Adrenal gland (tissue), 12 donors: ENCODE data around the gene NEK8. TPM values are rescaled to one million over a fixed set of nuclear protein-coding genes. Genes with fewer than 3 reads are reported as not detected.

Source experiments
- DNase-seq, 7 donors: peaks; one replicate each; pipeline ENCODE4 v3.0.0-alpha.2; 2019 to 2020
- H3K27ac ChIP-seq, 5 donors: fragments of 200-600 bp; sonication (generic) in 4 of 5; 1 replicate in 3 of 5; 2 replicates in 2 of 5; pipeline versions ENCODE4 v1.5.1 to v1.8.0; 2016 to 2020; ENCODE audit warnings: mild to moderate bottlenecking in 1 of 5
- H3K27me3 ChIP-seq: fragments of 200-600 bp; 2 replicates; pipeline ENCODE4 v1.8.0; 2021
- H3K36me3 ChIP-seq, 2 donors: fragments of 200-600 bp; replicated peaks in 1 of 2; 1 replicate in 1 of 2; 2 replicates in 1 of 2; pipeline versions ENCODE4 v1.5.1 to v1.8.0; 2018 to 2022
- H3K4me1 ChIP-seq, 2 donors: fragments of 200-600 bp; replicated peaks in 1 of 2; 1 replicate in 1 of 2; 2 replicates in 1 of 2; pipeline versions ENCODE4 v1.5.1 to v1.8.0; 2018 to 2021
- H3K4me3 ChIP-seq, 4 donors: fragments of 200-600 bp; sonication (generic) in 3 of 4; one replicate each; pipeline ENCODE4 v1.5.1; 2016 to 2018
- H3K9me3 ChIP-seq, 3 donors: fragments of 200-600 bp; sonication (generic) in 1 of 3; replicated peaks in 1 of 3; 1 replicate in 2 of 3; 2 replicates in 1 of 3; pipeline versions ENCODE4 v1.5.1 to v1.8.0; 2016 to 2021
- POLR2A ChIP-seq, 2 donors: fragments of 450-650 bp; IDR thresholded peaks; one replicate each; pipeline ENCODE4 v1.6.1; 2017; ENCODE audit warnings: antibody characterized with exemption in 2 of 2, mild to moderate bottlenecking in 2 of 2, moderate library complexity in 1 of 2
- WGBS, 4 donors: extraction: QIAGEN DNeasy Blood & Tissue Kit in 2 of 4; methylation state at CpG; one replicate each; pipeline versions ENCODE4 v1.1.5 to v1.1.7; 2013 to 2017; 5-methylcytosine and 5-hydroxymethylcytosine counted together
- intact Hi-C, 2 donors: fragments of 100-400 bp; cut with DNase I; formaldehyde crosslinking; loops; one replicate each; pipeline versions ENCODE4 v1.14.1 to v1.15.0; 2022 to 2023
- polyA plus RNA-seq, 3 donors: library from polyadenylated mRNA; stranded (reverse); fragments of 200-250 nt in 2 of 3; fragments of 350-450 nt in 1 of 3; fragmentation: Illumina TruSeq in 1 of 3; extraction: RNeasy Lipid Tissue Mini Kit (QIAGEN cat#74804) in 1 of 3; gene quantifications; one replicate each; pipeline ENCODE4 v1.2.3, GENCODE V29; 2013 to 2014
- total RNA-seq, 9 donors: library from RNA; depleted of rRNA in 4 of 9; stranded (reverse); fragments of >200 nt in 4 of 9; fragments of 120-200 nt in 1 of 9; fragmentation: NEBNext Ultra II Directional in 1 of 9; extraction: Animal tissue kit (Norgen Biotek cat#: 25700) in 1 of 9; gene quantifications; one replicate each; pipeline versions ENCODE4 v1.1.0 to v1.2.4, GENCODE V29; 2013 to 2023
- TF ChIP-seq, protein P1 (sequence below), 6 experiments: fragments of 450-650 bp in 4 of 6; fragments of 200-600 bp in 2 of 6; sonication (generic) in 1 of 6; IDR thresholded peaks; 1 replicate in 5 of 6; 2 replicates in 1 of 6; pipeline versions ENCODE4 v1.5.1 to v1.8.0; 2016 to 2021; ENCODE audit warnings: antibody characterized with exemption in 6 of 6, mild to moderate bottlenecking in 2 of 6, moderate library complexity in 1 of 6
- donor health status: healthy with polysubstance abuse.
- donor health status: Bipolar disorder and iron deficiency.
- donor health status: DM: yes; HTN: yes; CAD: no.
- donor health status: DM: no; HTN: no; CAD: no.
- donor health status: DM: no; HTN: no; CAD: no.
- donor health status: DM: yes; HTN: yes; CAD: no.

The NEK8 gene
- total and polyA plus RNA-seq, 12 donors = 0.54 to 11.9 (median 6.1) TPM

DNA sequence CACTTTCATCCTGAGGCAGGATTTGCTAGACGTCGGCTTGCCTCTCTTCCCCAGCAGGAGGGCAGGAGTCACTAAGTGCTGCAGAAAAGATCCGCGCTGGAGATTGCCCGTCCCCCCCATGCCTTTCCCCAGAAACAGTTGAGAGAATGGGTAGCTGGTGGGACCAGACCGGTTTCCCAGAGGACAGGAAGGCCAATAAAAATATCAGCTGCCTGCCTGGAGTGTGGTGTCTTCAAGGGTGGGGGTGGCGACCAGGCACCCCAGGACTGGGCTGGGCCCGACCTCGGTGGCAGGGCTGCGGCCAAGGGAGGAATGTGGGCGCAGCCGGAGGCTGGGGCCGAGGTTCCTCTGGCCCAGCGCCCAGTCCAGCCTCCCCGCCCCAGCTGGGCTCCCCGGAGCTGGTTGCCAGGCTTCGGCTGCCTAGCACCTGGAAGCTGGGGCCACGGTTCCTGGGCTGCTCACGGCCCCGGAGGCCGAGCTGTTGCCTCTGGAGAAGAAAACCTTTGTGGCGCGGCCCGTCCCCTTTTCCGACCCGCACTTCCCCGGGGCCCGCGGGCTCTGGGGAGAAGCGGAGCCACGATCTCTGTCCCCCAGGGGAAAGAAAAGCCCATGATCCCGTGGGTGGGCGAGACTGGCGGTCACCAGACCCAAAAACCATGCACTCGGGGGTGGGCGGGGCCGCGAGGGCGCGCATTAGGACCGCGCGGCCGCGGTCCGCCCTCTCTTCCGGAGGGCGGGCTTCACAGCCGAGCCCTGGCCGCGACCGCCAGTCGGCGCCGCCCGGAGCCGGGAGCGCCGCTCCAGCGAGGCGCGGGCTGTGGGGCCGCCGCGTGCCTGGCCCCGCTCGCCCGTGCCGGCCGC, 14.9 kb downstream of the NEK8 start, which contains the start of gene TRAF4:
TRAF4 (plus strand) TSS at position 769 of the 861 bp plus-strand sequence. CDS start 102 bp downstream, outside the sequence.
- peak; percentile 67 to 81 (median 77) for DNase-seq
- intact Hi-C loops = no loop called here
- 1 to 7% (median 1%) methylated on average over 19 to 67 of the region's 70 CpGs for WGBS, 4 donors
- H3K9me3 ChIP-seq = no peaks in the 10 kb centered on the region
- peak within 1 kb of the TSS; percentile 12 to 98 (median 87) for H3K27ac ChIP-seq
- no peaks in the 10 kb centered on the region for H3K27me3 ChIP-seq
- TF ChIP-seq, protein P1, sequence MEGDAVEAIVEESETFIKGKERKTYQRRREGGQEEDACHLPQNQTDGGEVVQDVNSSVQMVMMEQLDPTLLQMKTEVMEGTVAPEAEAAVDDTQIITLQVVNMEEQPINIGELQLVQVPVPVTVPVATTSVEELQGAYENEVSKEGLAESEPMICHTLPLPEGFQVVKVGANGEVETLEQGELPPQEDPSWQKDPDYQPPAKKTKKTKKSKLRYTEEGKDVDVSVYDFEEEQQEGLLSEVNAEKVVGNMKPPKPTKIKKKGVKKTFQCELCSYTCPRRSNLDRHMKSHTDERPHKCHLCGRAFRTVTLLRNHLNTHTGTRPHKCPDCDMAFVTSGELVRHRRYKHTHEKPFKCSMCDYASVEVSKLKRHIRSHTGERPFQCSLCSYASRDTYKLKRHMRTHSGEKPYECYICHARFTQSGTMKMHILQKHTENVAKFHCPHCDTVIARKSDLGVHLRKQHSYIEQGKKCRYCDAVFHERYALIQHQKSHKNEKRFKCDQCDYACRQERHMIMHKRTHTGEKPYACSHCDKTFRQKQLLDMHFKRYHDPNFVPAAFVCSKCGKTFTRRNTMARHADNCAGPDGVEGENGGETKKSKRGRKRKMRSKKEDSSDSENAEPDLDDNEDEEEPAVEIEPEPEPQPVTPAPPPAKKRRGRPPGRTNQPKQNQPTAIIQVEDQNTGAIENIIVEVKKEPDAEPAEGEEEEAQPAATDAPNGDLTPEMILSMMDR (IDR thresholded peaks at IDR 0.05) = peak in 3 of 6 experiments; percentile 15 to 54 (median 44)
- TF ChIP-seq POLR2A (IDR thresholded peaks at IDR 0.05) = peak; percentile 91 to 96
- peaks cover 47 to 49% of the 10 kb centered on the region in 2 donors for H3K4me1 ChIP-seq
- H3K36me3 ChIP-seq = peaks cover 0 to 13% of the 10 kb centered on the region in 2 donors
- H3K4me3 ChIP-seq = peak within 1 kb of the TSS; percentile 10 to 93 (median 40)

DNA sequence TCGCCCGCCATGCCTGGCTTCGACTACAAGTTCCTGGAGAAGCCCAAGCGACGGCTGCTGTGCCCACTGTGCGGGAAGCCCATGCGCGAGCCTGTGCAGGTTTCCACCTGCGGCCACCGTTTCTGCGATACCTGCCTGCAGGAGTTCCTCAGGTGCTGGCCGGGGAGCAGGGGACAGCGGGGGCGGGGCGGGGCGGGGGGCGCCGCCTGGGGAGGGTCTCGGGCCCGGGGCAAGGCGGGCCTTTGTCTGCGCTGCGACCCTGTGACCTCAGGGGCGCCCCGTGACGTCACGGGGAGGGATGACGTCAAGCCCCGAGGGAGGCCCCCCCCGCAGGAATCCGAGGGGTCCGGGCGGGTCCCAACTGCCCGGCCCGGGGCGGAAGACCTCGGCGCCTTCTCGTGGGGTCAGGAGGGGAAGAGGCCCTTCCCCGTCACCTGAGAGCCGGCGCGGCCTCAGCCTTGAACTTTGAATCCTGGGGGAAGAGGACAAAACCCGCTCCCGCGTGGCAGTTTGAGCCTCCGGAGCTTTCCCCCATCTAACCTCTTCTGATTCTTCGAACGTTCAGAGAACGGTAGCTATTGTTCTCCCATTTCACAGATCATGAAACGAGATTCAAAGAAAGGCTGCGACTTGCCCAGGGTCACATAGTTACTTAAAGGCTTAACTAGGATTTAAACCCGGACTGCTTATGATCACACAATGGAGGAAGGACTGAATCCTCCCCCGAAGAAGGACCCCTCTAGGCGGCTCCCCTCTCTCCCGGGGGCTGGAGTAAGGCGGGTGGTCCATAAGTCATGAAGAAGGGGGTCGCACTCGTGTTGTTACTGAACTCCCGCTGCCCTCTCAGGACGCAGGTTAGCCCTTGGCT, 15.8 kb downstream of the NEK8 start:
- Histone ChIP-seq H3K27ac (peak overlapping the region; percentile 12 to 98 (median 87)), H3K27me3 (no peaks in the 10 kb centered on the region), H3K9me3 (no peaks in the 10 kb centered on the region), H3K4me3 (peak overlapping the region in 3 of 4 donors; percentile 10 to 93 (median 38)), H3K4me1 (peaks cover 47 to 52% of the 10 kb centered on the region in 2 donors), H3K36me3 (peaks cover 0 to 21% of the 10 kb centered on the region in 2 donors)
- intact Hi-C loops = no loop called here
- WGBS, 4 donors = 0 to 4% (median 2%) methylated on average over 18 to 61 of the region's 61 CpGs
- TF ChIP-seq, protein P1 (IDR thresholded peaks at IDR 0.05) = no peak
- TF ChIP-seq POLR2A (IDR thresholded peaks at IDR 0.05) = no peak
- peak in 6 of 7 donors; percentile 44 to 74 (median 48) for DNase-seq

DNA sequence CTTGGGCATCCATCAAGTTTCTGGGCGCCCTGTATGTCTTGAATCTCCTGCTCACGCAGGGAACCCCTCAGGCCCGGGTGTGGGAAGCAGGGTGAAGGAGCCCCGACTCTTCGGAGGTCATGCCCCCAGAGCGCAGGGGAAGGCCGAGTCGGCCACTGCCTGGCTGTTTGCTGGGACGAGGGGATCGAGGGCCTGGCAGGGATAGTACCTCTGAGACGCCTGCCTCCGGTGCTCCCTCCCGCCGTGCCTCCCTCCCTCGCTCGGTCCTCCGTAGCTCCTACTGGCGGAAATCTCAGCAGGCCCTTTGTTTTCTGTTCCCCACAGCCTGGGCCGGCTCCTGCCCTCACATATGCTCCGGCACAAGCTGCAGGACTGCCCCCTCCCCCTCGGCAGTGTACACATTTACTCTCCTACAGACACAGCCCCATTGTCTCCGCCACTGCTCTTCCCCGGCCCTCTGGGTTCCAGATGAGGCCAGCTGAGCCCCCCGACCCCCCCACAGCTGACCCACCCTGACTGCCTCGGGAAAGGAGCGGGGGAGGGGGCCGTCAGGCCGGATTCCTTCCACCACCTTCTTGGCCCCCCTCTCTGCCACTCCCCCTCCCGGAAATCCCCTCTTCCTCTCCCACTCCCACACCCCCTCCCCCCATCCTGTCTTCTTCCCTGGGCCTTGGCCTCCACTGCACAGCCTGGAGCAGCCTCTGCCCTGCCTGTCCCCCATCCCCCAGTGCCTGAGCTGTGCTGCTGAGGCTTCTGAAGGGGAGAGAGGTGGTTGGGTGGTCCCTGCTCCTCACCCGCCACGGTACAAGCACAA, 16.6 kb downstream of the NEK8 start:
- intact Hi-C loops = no loop called here
- peak; percentile 41 to 75 (median 60) for DNase-seq
- Histone ChIP-seq H3K27me3 (no peaks in the 10 kb centered on the region), H3K9me3 (no peaks in the 10 kb centered on the region), H3K4me3 (peak overlapping the region in 3 of 4 donors; percentile 10 to 93 (median 38)), H3K36me3 (peaks cover 0 to 25% of the 10 kb centered on the region in 2 donors), H3K27ac (peak overlapping the region; percentile 43 to 98 (median 87)), H3K4me1 (peaks cover 47 to 57% of the 10 kb centered on the region in 2 donors)
- TF ChIP-seq POLR2A (IDR thresholded peaks at IDR 0.05) = peak in 1 of 2 donors; percentile 50
- TF ChIP-seq, protein P1 (IDR thresholded peaks at IDR 0.05) = no peak
- 3 to 5% (median 4%) methylated on average over 14 to 31 of the region's 31 CpGs for WGBS, 4 donors
